MM.1S (cell line): Measurements from ENCODE around the gene F2RL3.

Source experiments
- DNase-seq: peaks from one replicate; pipeline ENCODE4 v3.0.0-alpha.2; 2015
- H2AFZ ChIP-seq: fragments of 300-600 bp; sonication (generic); 2 replicates; pipeline ENCODE4 v1.6.0; 2016; ENCODE audit warnings: antibody characterized with exemption, low read length
- H3F3A ChIP-seq: fragments of 300-600 bp; sonication (generic); 2 replicates; pipeline ENCODE4 v1.6.1; 2016; ENCODE audit warnings: mild to moderate bottlenecking, antibody characterized with exemption, low read length, moderate library complexity, mixed read lengths; ENCODE audit not compliant: insufficient read depth
- H3K27ac ChIP-seq: fragments of 300-600 bp; sonication (generic); 2 replicates; pipeline ENCODE4 v1.5.1; 2016; ENCODE audit warnings: mild to moderate bottlenecking, low read length
- H3K27me3 ChIP-seq: fragments of 300-600 bp; sonication (generic); replicated peaks from 2 replicates; pipeline ENCODE4 v1.6.0; 2016; ENCODE audit warnings: low read length; ENCODE audit not compliant: insufficient read depth
- H3K36me3 ChIP-seq: fragments of 300-600 bp; sonication (generic); replicated peaks from 2 replicates; pipeline ENCODE4 v1.6.1; 2016; ENCODE audit warnings: mild to moderate bottlenecking, low read length, mixed read lengths; ENCODE audit not compliant: insufficient read depth
- H3K4me1 ChIP-seq: fragments of 300-600 bp; sonication (generic); 2 replicates; pipeline ENCODE4 v1.6.1; 2016; ENCODE audit warnings: low read length, mixed read lengths
- H3K4me2 ChIP-seq: fragments of 300-600 bp; sonication (generic); 2 replicates; pipeline ENCODE4 v1.6.0; 2016; ENCODE audit warnings: low read depth, low read length
- H3K4me3 ChIP-seq: fragments of 300-600 bp; sonication (generic); 2 replicates; pipeline ENCODE4 v1.5.1; 2016; ENCODE audit warnings: low read length, mixed read lengths
- H3K79me2 ChIP-seq: fragments of 300-600 bp; sonication (generic); 2 replicates; pipeline ENCODE4 v1.6.1; 2016; ENCODE audit warnings: mixed run types, low read length, mixed read lengths
- H3K9ac ChIP-seq: fragments of 300-600 bp; sonication (generic); 2 replicates; pipeline ENCODE4 v1.6.1; 2016; ENCODE audit warnings: low read length, mixed read lengths
- H3K9me2 ChIP-seq: fragments of 300-600 bp; sonication (generic); replicated peaks from 2 replicates; pipeline ENCODE4 v1.6.1; 2016; ENCODE audit warnings: mild to moderate bottlenecking, low read length, mixed read lengths; ENCODE audit not compliant: insufficient read depth
- H3K9me3 ChIP-seq: fragments of 300-600 bp; sonication (generic); replicated peaks from 2 replicates; pipeline ENCODE4 v1.6.1; 2016; ENCODE audit warnings: mild to moderate bottlenecking, low read length, mixed read lengths; ENCODE audit not compliant: insufficient read depth
- H4K20me1 ChIP-seq: fragments of 300-600 bp; sonication (generic); 2 replicates; pipeline ENCODE4 v1.6.1; 2016; ENCODE audit warnings: mild to moderate bottlenecking, low read length, moderate library complexity, mixed read lengths; ENCODE audit not compliant: insufficient read depth
- EZH2 ChIP-seq: fragments of 300-600 bp; sonication (generic); optimal IDR thresholded peaks from 2 replicates; pipeline ENCODE3; 2017; ENCODE audit warnings: low read depth, mild to moderate bottlenecking, antibody characterized with exemption, low read length, mixed read lengths
- EZH2phosphoT487 ChIP-seq: fragments of 300-600 bp; sonication (generic); IDR thresholded peaks from 2 replicates; pipeline ENCODE4 v1.6.1; 2018; ENCODE audit warnings: antibody characterized with exemption, low read length
- TF ChIP-seq, protein P1 (sequence below): fragments of 300-600 bp; sonication (generic); IDR thresholded peaks from 2 replicates; pipeline ENCODE4 v1.5.1; 2016; ENCODE audit warnings: antibody characterized with exemption, low read length, mixed read lengths

Gene F2RL3

DNA sequence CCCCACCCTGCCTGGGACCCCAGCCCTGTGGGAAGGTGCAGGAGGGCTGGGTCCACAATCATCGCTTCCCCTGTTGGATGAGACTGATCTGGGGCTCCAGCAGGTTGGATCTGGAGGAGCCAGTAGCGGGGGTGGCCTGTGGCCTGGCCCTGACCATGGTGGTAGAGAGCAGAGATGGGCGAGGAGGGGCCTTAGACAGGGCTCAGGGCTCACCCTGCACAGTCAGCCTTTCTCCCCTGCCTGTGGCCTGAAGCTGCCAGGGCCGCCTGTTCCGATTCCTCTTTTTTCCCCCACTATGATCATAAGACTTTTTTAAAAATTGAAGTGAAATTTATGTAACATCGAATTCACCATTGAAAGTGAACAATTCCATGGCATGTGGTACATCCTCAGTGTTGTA, 41.4 kb upstream of the F2RL3 start:
- no peaks in the 10 kb centered on the region for H3K9me3 ChIP-seq
- no peak overlapping the region for H3K9ac ChIP-seq
- no peak overlapping the region for H3K27ac ChIP-seq
- no peak overlapping the region for H2AFZ ChIP-seq
- H3K9me2 ChIP-seq = no peaks in the 10 kb centered on the region
- H3K79me2 ChIP-seq = no peaks in the 10 kb centered on the region
- DNase-seq = no peak
- no peaks in the 10 kb centered on the region for H4K20me1 ChIP-seq
- TF ChIP-seq, protein P1, sequence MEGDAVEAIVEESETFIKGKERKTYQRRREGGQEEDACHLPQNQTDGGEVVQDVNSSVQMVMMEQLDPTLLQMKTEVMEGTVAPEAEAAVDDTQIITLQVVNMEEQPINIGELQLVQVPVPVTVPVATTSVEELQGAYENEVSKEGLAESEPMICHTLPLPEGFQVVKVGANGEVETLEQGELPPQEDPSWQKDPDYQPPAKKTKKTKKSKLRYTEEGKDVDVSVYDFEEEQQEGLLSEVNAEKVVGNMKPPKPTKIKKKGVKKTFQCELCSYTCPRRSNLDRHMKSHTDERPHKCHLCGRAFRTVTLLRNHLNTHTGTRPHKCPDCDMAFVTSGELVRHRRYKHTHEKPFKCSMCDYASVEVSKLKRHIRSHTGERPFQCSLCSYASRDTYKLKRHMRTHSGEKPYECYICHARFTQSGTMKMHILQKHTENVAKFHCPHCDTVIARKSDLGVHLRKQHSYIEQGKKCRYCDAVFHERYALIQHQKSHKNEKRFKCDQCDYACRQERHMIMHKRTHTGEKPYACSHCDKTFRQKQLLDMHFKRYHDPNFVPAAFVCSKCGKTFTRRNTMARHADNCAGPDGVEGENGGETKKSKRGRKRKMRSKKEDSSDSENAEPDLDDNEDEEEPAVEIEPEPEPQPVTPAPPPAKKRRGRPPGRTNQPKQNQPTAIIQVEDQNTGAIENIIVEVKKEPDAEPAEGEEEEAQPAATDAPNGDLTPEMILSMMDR = no peak
- H3K27me3 ChIP-seq = no peaks in the 10 kb centered on the region
- H3F3A ChIP-seq = no peaks in the 10 kb centered on the region
- H3K4me2 ChIP-seq = no peak overlapping the region
- no peaks in the 10 kb centered on the region for H3K4me1 ChIP-seq
- H3K4me3 ChIP-seq = no peak overlapping the region
- no peaks in the 10 kb centered on the region for H3K36me3 ChIP-seq

DNA sequence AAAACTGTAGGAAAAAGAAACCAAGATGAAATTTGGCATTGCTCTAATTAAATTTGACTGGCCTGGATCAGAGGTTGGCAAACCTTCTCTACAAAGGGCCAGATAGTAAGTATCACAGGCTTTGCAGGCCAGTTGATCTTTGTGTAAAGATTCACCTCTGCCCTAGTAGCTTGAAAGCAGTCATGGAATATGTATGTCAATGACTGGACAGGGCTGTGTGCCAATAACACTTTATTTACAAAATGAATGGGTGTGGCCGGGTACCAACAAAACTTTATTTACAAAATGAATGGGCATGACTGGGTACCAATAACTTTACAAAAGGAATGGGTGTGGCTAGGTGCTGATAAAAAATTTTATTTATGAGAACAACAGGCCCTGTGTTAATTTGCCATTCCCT, 39.6 kb upstream of the F2RL3 start:
- no peaks in the 10 kb centered on the region for H3F3A ChIP-seq
- TF ChIP-seq EZH2 (no peak), EZH2phosphoT487 (no peak)
- TF ChIP-seq, protein P1 = no peak
- no peaks in the 10 kb centered on the region for H3K36me3 ChIP-seq
- H3K4me1 ChIP-seq = no peaks in the 10 kb centered on the region
- no peaks in the 10 kb centered on the region for H3K27me3 ChIP-seq
- no peak overlapping the region for H2AFZ ChIP-seq
- no peaks in the 10 kb centered on the region for H3K79me2 ChIP-seq
- no peaks in the 10 kb centered on the region for H3K9me2 ChIP-seq
- H3K27ac ChIP-seq = no peak overlapping the region
- H3K4me3 ChIP-seq = no peak overlapping the region
- no peaks in the 10 kb centered on the region for H3K9me3 ChIP-seq
- no peak overlapping the region for H3K4me2 ChIP-seq
- DNase-seq = no peak
- no peaks in the 10 kb centered on the region for H4K20me1 ChIP-seq
- no peak overlapping the region for H3K9ac ChIP-seq

DNA sequence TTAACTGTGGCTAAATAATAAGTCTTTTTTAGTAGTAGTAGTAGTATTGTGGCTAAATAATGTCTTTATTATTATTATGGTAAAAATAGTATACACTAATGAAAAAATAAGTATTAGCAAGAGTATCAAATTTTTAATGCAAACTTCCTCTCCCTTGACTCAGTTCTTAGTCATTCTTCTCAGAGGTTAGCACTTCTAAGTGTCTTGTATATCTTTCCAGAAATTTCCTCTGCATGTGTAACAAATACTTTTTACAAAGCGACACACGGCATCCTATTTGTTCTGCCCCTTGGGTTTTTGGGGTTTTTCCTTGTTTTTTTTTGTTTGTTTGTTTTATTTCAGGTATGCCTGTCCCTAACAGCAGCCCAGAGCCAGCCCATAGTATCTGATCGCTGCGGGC, 38.7 kb upstream of the F2RL3 start:
- H3K9ac ChIP-seq = no peak overlapping the region
- no peaks in the 10 kb centered on the region for H3F3A ChIP-seq
- no peaks in the 10 kb centered on the region for H3K9me3 ChIP-seq
- H3K27me3 ChIP-seq = no peaks in the 10 kb centered on the region
- H3K79me2 ChIP-seq = no peaks in the 10 kb centered on the region
- H3K27ac ChIP-seq = no peak overlapping the region
- H3K4me1 ChIP-seq = no peaks in the 10 kb centered on the region
- no peak overlapping the region for H3K4me3 ChIP-seq
- no peak for DNase-seq
- no peak overlapping the region for H2AFZ ChIP-seq
- no peaks in the 10 kb centered on the region for H4K20me1 ChIP-seq
- no peak for TF ChIP-seq EZH2phosphoT487
- TF ChIP-seq, protein P1 = no peak
- no peak for TF ChIP-seq EZH2
- H3K4me2 ChIP-seq = no peak overlapping the region
- H3K36me3 ChIP-seq = no peaks in the 10 kb centered on the region
- H3K9me2 ChIP-seq = no peaks in the 10 kb centered on the region
